GM21515 (cell line): ENCODE measurements around the gene IRF9.
"Not testable (repeated sequence)": the region's sequence is repeated elsewhere in the genome, so short reads cannot be mapped to it uniquely, and the experiment has no call there.

Experiments used
- ATAC-seq: cut with Tn5 transposase; IDR thresholded peaks from one replicate; pipeline ENCODE4 v1.9.1; 2021; ENCODE audit not compliant: unreplicated experiment

Gene IRF9

DNA sequence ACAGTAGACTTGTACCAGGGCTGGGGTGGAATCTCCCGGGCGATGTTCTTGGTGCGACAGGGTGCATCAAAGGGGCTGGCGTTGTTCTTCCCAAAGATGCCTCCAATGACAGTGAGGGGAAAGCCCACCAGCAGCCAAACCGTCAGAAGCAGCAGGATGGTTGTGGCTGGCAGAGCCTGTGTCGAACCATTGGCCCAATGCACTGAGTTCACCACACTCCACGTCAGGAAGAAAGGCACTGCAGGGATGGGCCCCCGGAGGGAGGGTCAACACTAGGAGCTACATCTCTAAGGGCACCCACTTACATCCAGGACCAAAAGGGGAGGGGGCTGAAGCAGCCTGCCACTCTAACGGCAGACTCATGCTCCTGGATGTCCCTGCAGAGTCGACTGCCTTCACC, 29.4 kb downstream of the IRF9 start:
- no peak for ATAC-seq

DNA sequence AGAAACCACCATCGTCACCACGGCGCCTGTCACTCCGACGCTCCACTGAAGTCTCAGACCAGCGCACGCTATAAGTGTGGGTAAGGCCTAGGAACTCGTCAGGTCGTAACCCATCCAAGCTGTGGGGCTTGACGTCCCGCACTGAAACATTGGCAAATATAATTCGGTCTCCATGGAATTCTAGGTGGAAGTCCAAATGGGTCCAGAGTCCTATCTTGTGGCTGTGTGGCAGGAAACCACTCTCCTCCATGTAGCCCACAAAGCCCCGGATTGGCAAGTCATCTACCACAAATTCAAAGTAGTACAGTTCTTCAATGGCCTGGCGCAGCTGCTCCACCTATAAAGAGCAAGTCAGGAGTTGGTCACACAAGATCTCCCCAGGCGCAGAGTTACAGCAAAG, 31.9 kb downstream of the IRF9 start:
- no peak for ATAC-seq

DNA sequence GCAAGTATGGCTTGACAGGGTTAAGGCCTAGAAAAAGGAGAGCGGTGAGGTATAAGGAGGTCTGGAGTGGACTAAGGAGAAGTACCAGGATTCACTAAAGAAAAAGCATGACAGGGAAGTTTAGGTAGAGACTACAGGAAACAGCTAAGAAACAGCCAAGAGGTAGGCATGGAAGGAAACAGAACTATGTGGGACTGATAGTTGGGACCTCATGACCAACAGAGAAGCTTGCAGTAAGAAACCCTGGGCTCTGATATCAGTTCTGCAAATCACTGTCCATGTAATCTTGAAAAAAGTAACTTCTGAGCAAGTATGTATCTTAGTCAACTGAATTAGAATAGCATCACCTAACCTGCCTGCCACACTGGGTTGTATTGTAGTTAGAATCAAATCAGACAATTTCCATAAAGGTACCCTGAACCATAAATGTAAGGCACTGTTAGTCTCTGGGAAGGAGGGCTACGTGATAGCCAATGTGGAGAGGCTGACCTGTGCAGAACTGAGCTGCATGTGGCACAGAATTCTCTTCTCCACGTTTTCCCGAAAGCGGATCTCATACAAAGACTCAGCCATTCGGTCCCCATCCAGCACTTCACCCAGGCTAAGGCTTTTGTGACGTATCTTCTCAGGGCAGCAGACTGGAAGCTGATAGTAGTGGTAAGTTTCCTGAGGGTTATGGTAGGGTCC, 33.3 kb downstream of the IRF9 start:
- no peak for ATAC-seq

DNA sequence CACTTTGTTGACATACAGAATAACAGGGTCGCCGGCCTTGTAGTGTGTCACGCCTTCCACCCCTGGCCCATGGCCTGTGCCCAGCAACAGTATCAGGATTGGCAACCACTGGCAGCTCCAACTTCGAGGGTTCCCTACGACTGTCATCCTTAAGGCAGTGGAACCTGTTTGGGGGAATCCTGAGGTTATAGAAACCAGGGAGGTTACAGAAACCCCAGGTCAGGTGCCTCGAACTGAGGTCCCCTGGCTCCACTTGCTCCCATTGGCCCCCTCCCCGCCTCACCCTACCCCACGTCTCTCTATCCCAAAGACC, 33.8 kb downstream of the IRF9 start:
- ATAC-seq: no peak

DNA sequence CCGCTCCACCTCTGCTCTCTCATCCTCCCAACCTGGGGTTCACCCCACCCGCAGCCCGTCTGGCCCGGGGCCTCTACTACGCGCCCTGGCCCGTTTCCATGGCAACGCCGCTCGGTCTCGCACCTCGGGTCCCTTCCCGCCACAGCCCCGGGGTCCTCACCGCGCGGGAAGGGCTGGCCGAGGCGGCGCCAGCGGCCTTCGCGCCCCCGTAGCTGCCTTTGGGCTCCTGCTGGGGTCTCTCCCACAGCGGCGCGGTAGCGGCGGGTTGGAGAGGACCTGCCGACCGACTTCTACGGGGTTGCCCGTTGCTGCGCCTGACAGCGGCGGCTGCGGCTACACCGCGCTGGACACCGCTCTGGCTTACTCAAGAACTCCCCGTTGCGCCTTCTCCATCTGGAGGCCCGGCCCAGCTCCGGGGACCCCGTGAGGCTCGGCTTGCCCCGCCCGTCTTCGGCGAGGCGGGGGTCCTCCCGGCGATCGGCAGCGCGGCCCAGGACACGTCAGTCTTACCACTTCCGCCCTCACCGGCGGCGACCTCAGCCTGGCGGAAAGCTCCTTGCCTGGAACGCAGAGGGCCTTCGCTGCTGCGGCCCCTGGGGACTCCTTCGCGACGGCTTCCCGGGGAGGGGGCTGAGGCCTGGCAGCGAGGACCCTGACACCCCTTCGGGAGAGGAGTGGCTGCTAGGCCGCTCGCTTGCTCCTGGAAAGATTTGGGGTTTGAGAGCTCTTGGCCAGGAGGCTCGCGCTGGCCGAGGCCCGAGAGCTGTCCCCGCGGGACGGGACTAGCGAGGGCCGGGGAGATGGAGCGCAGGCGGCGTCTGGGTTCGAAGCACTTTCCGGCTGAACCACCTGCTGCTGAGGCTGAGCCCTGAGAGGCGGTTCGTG, 34.4 kb downstream of the IRF9 start, which contains the start of gene TM9SF1:
Gene TM9SF1 (minus strand): TSS at position 256 of the 885 bp plus-strand sequence. CDS start 422 bp downstream, outside the sequence.
- peak; percentile 78 for ATAC-seq

DNA sequence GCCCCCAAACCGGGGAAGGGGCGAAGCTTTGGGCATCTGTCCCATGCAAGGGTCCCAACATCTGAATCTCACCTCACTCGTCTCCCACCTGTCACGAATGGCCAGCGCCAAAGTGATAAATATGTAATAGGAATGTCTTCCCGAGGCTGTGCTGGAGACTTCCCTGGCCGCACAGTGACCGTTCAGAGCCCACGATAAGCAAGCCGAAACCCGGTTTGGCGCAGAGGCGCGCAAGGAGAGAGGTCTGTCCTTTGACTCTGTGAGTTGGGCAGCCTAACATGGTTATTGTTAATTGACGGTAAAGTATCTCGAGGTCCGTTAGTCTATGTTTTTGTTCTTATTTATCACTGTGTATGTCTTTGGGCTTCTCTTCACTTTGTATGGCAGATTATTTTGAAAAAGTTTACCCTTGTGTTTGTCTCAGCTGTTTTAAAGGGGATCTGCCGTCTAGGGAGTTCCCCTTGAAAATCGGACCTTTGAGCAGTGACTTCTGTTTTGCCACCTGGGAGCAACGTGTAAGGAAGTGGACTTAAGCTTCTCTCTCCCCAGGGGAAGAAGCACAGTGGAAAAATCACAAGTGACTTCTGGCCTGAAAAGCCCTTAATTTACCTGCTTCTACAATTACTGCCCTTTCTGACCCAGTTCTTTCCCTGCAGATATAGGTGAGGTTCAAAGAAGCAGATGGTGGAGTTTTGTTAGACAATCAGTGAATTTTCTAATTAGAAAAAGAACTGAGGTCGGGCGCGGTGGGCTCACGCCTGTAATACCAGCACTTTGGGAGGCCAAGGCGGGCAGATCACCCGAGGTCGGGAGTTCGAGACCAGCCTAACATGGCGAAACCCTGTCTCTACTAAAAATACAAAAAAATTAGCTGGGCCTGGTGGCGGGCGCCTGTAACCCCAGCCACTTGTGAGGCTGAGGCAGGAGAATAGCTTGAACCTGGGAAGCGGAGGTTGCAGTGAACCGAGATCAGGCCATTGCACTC, 35.3 kb downstream of the IRF9 start:
- peak; percentile 21 for ATAC-seq

DNA sequence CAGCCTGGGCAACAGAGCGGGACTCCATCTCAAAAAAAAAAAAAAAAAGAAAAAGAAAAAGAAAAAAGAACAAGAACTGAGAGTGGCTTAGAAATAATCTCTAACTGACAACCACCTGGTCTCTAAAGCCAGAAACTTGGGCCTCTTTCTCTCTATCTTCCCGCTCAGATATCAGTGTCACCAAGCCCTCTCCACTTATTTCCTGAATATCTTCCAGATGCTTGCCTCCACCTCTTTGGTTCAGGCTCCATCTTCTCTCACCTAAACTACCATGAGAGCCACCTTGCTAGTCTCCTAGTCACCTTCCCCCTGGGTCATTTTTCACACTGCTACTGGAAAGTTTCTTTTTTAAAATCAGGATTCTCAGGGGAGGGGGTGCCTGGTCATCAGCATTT, 36.0 kb downstream of the IRF9 start:
- ATAC-seq: no peak

DNA sequence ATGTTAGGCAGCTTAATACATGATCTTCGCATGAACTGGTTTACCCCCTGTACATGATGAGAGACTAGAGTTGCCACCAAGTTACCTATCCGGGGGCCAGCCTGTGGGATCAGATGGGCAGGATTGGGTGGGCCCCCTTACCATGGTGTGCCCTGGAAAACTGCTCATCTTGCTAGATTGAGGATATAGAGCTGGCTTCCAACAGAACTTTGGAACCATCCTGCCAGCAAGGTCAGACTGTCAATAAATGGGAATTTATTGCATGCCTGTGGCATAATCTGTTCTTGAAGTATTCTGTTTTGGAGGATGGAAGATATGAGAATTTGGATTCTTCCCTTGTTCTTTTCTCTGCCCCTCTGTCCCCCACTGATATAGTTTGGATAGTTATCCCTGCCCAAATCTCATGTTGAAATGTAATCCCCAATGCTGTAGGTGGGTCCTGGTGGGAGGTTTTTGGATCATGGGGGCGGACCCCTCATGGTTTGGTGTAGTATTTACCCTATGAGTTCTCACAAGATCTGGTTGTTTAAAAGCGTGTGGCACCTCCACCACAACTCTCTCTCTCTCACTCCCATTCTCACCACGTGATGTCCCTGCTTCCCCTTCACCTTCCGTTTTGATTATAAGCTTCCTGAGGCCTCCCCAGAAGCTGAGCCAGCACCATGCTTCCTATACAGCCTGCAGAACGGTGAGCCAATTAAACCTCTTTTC, 37.9 kb downstream of the IRF9 start:
- ATAC-seq: no peak

DNA sequence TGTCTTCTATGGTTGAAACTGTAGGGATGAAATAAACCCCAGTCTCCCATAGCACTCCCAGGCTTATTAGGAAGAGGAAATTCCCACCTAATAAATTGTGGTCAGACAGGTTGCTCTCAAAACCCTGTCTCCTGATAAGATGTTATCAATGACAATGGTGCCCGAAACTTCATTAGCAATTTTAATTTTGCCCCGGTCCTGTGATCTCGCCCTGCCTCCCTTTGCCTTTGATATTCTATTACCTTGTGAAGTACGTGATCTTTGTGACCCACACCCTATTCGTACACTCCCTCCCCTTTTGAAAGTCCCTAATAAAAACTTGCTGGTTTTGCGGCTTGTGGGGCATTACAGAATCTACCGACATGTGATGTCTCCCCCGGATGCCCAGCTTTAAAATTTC, 41.5 kb downstream of the IRF9 start:
- not testable (repeated sequence) for ATAC-seq

DNA sequence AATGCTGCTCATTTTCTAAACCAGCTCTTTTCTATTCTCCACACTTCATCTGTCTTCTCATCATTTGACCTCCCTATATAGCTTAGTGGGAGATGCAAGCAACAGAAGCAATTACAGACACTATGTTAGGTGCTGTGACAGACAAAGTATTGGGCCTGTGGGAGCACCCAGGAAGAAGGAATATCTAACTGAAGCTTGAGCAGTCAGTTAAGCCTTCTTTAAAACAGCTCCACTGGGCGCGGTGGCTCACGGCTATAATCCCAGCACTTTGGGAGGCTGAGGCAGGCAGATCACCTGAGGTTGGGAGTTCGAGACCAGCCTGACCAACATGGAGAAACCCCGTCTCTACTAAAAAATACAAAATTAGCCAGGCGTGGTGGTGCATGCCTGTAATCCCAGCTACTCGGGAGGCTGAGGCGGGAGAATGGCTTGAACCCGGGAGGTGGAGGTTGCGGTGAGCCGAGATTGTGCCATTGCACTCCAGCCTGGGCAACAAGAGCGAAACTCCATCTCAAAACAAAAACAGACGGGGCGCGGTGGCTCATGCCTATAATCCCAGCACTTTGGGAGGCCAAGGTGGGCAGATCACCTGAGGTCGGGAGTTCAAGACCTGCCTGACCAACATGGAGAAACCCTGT, 42.3 kb downstream of the IRF9 start:
- not testable (repeated sequence) for ATAC-seq

DNA sequence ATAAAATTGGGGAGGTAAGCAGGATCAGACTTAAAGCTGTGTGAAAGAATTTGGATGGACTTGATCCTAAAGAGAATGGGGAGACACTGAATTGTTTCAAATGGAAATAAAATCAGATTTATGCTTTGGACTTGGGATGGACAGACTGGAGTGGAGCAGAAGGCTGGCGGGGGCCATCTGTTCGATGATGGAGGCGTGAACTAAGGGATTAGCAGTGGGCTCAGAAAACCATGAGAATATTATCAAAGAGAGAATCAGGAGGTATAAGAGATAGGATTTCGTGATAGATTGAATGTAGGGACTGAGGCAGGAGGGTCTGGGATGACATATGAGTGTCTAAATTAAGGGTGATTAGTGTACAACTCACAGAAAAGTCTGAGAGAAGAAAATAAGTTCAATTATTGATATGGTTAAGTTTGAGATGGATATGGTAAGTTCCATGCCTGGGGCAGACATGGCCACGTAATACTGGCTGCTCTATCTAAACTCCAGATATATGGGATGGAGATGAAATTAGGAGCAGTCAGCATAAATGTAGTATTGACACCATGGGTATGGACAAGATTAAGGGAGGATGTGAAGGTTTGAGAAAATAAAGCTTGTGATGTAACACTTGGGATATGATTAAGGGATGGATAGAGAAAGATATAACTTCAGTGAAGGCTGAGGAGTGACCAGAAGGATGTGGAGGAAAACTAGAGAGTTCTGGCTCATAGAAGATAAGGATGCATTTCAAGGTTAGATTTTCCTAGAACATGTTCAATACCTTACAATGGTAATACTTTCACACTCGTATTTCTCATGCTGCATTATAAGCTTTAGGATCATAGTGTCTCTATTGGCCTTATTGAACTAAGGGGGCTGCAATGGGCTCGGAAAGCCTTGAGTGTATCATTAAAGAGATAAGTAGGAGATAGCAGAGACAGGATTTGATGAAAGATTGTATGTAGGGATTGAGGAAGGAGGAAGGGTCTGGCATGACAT, 43.4 kb downstream of the IRF9 start:
- no peak for ATAC-seq

DNA sequence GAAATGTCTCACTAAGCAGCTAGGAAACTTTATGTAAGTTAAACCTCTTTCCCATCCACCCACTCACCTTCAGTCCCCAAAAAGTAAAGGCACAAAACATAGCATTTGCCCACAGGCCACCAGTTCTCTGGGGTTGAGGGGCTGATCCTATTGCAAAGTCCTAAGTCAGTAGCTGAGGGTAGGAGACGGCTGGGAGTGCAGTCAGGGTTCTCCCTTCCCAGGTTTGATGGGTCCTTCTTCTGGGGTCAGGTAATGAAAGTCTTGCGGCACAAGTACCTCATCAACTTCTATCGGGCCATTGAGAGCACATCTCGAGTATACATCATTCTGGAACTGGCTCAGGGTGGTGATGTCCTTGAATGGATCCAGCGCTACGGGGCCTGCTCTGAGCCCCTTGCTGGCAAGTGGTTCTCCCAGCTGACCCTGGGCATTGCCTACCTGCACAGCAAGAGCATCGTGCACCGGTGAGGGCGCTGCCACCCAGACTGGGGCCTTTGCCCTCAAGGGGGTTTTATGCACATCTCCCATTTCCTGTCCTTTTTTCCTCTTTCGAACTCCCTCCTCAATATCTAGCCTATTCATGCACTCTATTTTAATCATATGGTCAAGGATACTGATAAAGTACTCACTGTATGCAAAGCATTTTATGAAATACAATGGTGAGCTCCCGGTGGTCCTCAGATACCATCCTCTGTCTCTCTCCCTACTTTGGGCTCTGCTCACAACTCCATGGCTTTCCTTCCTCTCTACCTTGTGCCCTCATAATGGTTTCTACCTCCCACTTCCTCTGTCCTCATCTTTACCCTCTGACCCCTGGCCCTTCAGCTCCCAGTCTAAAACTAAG, 45.4 kb downstream of the IRF9 start:
- ATAC-seq: no peak

DNA sequence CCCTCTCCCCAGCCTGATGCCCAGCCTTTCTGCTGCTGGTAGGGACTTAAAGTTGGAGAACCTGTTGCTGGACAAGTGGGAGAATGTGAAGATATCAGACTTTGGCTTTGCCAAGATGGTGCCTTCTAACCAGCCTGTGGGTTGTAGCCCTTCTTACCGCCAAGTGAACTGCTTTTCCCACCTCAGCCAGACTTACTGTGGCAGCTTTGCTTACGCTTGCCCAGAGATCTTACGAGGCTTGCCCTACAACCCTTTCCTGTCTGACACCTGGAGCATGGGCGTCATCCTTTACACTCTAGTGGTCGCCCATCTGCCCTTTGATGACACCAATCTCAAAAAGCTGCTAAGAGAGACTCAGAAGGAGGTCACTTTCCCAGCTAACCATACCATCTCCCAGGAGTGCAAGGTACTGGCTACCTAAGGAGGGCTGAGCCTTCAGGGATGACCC, 46.1 kb downstream of the IRF9 start:
- ATAC-seq: no peak

DNA sequence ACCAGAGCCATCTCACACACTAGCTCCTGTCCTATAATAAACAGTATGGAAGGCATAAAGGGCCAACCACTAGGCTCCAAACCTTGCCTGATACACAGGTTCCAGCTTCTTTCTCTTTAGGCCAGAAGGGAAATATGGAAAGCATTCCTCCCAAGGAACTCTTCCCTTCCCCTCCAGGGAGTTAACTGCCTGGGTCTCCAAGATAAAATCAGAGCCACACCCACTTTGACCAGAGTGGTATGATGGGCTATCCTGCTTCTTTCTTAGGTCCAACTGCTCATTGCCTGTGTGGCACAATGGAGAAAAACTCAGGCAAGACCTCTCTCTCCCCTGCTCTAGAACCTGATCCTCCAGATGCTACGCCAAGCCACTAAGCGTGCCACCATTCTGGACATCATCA, 46.6 kb downstream of the IRF9 start:
- no peak for ATAC-seq

DNA sequence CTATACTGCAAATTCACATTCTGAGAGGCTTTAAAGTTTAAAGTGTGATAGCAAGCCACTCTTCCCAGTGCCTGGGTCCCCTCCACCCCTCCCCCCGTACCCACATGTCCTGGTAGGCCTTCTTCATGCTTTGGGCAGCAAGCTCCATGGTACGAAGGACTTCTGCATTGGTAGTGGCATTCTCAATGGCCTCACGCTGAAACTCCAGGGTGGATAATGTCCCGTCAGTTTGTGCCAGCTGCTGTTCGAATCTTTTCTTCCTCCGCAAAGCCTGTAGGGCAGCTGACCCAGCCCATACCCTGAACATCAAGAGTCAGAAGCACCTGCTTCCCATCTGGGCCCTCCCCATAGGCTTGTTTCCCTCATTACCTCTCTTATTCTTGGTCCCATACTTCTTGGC, 50.2 kb downstream of the IRF9 start:
- no peak for ATAC-seq

DNA sequence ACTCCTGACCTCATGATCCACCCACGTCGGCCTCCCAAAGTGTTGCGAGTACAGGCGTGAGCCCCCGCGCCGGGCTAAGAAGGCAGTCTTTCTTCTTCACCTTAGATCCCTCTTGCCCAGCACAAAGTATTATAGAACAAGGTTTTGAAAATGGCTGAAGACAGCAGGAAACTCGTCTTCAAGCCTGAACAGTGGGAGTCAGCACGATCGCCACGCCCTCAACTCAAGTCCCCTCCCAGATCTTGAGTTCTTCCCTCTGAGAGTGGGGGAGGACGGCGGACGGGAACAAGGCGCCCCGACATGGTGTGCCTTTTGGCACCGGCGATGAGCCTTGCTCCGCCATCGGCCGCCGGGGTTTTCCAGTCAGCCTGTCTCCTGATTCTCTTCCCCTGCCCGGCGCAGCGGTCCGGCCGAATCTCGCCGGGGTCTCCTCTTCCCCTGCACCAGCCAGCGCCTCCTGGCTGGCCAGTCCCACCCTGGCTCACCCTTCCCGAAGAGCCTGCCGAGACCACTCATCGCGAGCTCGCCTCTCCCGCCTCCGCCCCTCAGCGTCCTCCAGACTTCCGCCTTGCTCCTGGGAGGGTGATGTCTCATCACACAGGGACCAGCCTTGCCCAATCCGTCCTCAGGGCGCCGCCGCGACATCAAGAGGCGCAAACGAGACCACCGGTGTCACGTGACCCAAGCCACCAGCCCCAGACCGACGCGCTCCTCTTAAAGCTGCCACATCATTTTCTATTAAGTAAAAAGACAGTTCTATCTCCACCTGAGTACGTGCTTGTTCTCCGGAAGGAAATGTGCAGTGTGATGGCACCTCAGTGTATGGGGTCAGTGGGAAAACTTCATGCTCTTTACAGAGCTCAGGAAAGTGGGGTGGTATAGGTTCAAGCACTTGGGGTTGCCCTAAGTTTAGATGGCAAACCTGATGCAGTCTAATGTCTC, 52.1 kb downstream of the IRF9 start, which contains the start of gene CHMP4A:
Gene CHMP4A (minus strand): TSS at position 565 of the 942 bp plus-strand sequence. CDS start 49 bp downstream, at position 516.
- peak; percentile 81 for ATAC-seq
